ENCODE measurements around the gene FRMD1.

FRMD1 gene

GRCh38 chr6:168055696-168056489 is 23.1 kb downstream of the FRMD1 start:
- peaks cover 18% of the 10 kb centered on the region for H3K9me3 ChIP-seq (ENCODE audit: insufficient read depth, low read length, severe bottlenecking)
- no peak overlapping the region for H3K4me3 ChIP-seq (ENCODE audit: low read depth in 1 of 2, low read length in 2 of 2)
- no peak overlapping the region for H2AFZ ChIP-seq (ENCODE audit: low read depth, low read length)
- no peak overlapping the region for H3K9ac ChIP-seq (ENCODE audit: low read depth, low read length)
- H3K27me3 ChIP-seq (ENCODE audit: insufficient read depth, low read length, poor library complexity), result no peaks in the 10 kb centered on the region
- no peak overlapping the region for H3K27ac ChIP-seq (ENCODE audit: low read length)
- H4K20me1 ChIP-seq (ENCODE audit: insufficient read depth, low read length), result no peaks in the 10 kb centered on the region
- no peaks in the 10 kb centered on the region for H3K36me3 ChIP-seq (ENCODE audit: insufficient read depth, low read length)
- ATAC-seq (ENCODE audit: insufficient read depth, low read depth), result no peak
- no peaks in the 10 kb centered on the region for H3K4me1 ChIP-seq (ENCODE audit: insufficient read depth, low read length)
- no peak for TF ChIP-seq EZH2 (IDR thresholded peaks at IDR 0.05; ENCODE audit: borderline replicate concordance, low read depth, low read length, severe bottlenecking)
- TF ChIP-seq, protein P1, sequence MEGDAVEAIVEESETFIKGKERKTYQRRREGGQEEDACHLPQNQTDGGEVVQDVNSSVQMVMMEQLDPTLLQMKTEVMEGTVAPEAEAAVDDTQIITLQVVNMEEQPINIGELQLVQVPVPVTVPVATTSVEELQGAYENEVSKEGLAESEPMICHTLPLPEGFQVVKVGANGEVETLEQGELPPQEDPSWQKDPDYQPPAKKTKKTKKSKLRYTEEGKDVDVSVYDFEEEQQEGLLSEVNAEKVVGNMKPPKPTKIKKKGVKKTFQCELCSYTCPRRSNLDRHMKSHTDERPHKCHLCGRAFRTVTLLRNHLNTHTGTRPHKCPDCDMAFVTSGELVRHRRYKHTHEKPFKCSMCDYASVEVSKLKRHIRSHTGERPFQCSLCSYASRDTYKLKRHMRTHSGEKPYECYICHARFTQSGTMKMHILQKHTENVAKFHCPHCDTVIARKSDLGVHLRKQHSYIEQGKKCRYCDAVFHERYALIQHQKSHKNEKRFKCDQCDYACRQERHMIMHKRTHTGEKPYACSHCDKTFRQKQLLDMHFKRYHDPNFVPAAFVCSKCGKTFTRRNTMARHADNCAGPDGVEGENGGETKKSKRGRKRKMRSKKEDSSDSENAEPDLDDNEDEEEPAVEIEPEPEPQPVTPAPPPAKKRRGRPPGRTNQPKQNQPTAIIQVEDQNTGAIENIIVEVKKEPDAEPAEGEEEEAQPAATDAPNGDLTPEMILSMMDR (IDR thresholded peaks at IDR 0.05; ENCODE audit: borderline replicate concordance, extremely low read depth, low read length, poor library complexity, severe bottlenecking), result no peak
- DNase-seq, result no peak
- no peaks in the 10 kb centered on the region for H3K79me2 ChIP-seq (ENCODE audit: insufficient read depth, low read length)
- no peak overlapping the region for H3K4me2 ChIP-seq (ENCODE audit: insufficient read depth, low read length)

DNA sequence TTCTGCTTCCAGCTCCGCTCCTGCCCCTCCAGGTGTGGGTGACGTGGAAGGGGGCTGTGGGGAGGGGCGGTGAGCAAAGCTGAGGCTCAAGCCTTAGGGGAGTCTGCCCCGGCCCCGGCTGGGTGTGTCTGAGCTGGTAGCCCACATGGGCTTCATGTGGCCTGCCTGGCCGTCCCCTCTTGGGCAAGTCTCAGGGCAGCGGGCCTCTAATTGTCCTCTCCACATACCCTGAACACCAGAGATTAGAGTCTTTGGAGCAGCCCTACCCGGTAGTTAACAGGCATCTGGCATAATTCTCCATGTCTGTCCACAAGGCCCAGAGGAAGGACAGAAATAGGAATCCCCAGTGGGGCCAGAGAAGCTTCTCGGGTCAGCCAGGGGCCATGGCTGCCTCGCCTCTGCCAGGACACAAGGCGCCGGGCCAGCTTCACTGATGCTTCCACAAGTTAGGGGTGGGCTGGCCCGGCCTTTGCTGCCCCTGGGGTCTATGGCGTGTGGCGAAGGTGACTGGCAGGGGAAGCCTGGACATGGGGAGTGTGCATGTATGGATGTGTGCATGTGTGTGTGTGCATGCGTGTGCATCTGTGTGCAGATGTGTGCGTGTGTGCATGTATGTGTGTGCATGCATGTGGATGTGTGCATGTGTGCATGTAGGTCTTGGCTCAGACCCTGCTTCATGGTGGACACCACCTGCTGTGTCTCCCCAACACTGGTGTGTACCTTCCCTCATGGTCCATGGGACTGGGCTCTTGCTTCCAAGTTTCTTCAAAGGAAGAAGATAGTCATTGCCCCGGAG is 24.0 kb downstream of the FRMD1 start:
- TF ChIP-seq EZH2 (IDR thresholded peaks at IDR 0.05; ENCODE audit: borderline replicate concordance, low read depth, low read length, severe bottlenecking), result no peak
- TF ChIP-seq, protein P1 (IDR thresholded peaks at IDR 0.05; ENCODE audit: borderline replicate concordance, extremely low read depth, low read length, poor library complexity, severe bottlenecking), result no peak
- Histone ChIP-seq H2AFZ (ENCODE audit: low read depth, low read length) (no peak overlapping the region), H3K79me2 (ENCODE audit: insufficient read depth, low read length) (no peaks in the 10 kb centered on the region)

DNA sequence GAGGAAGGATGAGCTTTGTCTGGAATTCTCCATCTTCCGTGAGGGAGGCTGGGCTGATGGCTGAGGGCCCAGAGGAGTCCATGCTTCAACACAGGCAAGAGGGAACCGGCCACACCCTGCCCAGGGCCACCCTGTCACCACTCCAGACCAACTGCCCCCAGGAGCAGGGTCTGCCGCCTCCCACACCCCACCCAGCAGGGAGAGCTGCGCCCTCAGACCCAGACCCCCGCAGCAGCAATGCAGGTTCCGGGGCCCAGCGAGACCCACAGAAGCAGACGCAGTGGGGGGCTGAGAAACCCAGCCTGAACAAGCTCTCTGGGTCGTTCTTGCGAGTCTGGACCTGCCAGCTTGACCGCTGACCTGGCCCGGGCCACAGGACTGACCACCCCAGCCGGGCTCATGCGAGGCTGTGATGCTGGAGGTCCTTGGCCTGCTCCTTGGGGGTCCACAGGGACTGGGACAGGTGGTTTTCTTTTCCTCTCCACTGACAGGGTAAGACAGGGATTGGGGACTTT is 25.0 kb downstream of the FRMD1 start:
- ATAC-seq (ENCODE audit: insufficient read depth, low read depth) (no peak), DNase-seq (no peak)
- Histone ChIP-seq H3K4me2 (ENCODE audit: insufficient read depth, low read length) (no peak overlapping the region), H3K79me2 (ENCODE audit: insufficient read depth, low read length) (no peaks in the 10 kb centered on the region), H4K20me1 (ENCODE audit: insufficient read depth, low read length) (no peaks in the 10 kb centered on the region), H3K27me3 (ENCODE audit: insufficient read depth, low read length, poor library complexity) (no peaks in the 10 kb centered on the region), H3K9ac (ENCODE audit: low read depth, low read length) (no peak overlapping the region), H3K4me3 (ENCODE audit: low read depth in 1 of 2, low read length in 2 of 2) (no peak overlapping the region), H3K9me3 (ENCODE audit: insufficient read depth, low read length, severe bottlenecking) (peaks cover 14% of the 10 kb centered on the region), H3K36me3 (ENCODE audit: insufficient read depth, low read length) (no peaks in the 10 kb centered on the region), H3K27ac (ENCODE audit: low read length) (no peak overlapping the region), H2AFZ (ENCODE audit: low read depth, low read length) (no peak overlapping the region), H3K4me1 (ENCODE audit: insufficient read depth, low read length) (no peaks in the 10 kb centered on the region)
- TF ChIP-seq, protein P1 (IDR thresholded peaks at IDR 0.05; ENCODE audit: borderline replicate concordance, extremely low read depth, low read length, poor library complexity, severe bottlenecking), result no peak
- no peak for TF ChIP-seq EZH2 (IDR thresholded peaks at IDR 0.05; ENCODE audit: borderline replicate concordance, low read depth, low read length, severe bottlenecking)

More for the DNA sequence above, 24.0 kb downstream of the FRMD1 start:
- ATAC-seq (ENCODE audit: insufficient read depth, low read depth), result no peak
- H3K4me3 ChIP-seq (ENCODE audit: low read depth in 1 of 2, low read length in 2 of 2), result no peak overlapping the region
- no peaks in the 10 kb centered on the region for H3K27me3 ChIP-seq (ENCODE audit: insufficient read depth, low read length, poor library complexity)
- H3K4me1 ChIP-seq (ENCODE audit: insufficient read depth, low read length), result no peaks in the 10 kb centered on the region
- no peak overlapping the region for H3K9ac ChIP-seq (ENCODE audit: low read depth, low read length)
- no peak overlapping the region for H3K4me2 ChIP-seq (ENCODE audit: insufficient read depth, low read length)
- H4K20me1 ChIP-seq (ENCODE audit: insufficient read depth, low read length), result no peaks in the 10 kb centered on the region
- H3K9me3 ChIP-seq (ENCODE audit: insufficient read depth, low read length, severe bottlenecking), result peaks cover 21% of the 10 kb centered on the region
- no peak for DNase-seq
- no peak overlapping the region for H3K27ac ChIP-seq (ENCODE audit: low read length)
- no peaks in the 10 kb centered on the region for H3K36me3 ChIP-seq (ENCODE audit: insufficient read depth, low read length)
